ENCODE data around the gene VAMP2.

The VAMP2 gene

DNA sequence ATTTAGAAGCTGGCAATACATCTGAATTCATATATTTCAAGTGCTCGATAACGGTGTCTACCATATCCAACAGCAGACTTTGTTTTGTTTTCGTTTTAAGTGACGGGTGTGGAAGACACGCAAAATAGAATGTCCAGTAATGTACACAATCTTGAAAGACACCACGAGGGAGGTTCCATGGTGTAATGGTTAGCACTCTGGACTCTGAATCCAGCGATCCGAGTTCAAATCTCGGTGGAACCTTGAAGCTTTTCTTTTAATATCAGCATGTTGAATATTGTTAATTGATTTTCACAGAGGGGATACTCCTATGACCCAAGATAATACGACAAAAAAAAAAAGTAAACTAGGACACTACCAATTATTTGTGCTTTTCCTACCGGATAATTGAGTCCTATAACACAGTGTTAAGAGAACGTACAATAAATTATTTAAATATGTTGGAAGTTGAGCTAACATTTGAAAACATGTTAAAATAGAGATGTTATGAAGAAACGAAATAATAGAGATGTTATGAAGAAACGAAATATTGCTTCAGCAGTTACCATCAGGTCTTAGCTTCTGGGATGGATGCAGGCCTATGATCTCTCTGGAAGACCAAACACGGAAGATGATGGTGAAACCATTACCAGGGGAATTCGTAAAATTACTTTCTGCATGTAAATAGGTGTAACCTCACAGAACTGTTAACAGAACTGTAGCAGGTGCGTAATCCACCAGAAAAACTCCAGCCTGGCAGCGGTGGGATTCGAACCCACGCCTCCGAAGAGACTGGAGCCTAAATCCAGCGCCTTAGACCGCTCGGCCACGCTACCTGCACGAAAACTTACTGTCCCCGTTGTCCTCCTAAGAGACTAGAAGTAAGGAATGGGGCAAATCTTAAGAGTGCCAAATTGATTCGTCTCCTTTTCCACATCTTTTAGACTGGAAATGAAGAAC lies 42.9 kb downstream of the VAMP2 start (continued):
- TF ChIP-seq, protein P1, sequence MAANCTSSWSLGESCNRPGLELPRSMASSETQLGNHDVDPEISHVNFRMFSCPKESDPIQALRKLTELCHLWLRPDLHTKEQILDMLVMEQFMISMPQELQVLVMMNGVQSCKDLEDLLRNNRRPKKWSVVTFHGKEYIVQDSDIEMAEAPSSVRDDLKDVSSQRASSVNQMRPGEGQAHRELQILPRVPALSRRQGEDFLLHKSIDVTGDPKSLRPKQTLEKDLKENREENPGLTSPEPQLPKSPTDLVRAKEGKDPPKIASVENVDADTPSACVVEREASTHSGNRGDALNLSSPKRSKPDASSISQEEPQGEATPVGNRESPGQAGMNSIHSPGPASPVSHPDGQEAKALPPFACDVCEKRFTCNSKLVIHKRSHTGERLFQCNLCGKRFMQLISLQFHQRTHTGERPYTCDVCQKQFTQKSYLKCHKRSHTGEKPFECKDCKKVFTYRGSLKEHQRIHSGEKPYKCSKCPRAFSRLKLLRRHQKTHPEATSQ (tag by site-specific recombination; IDR thresholded peaks at IDR 0.05), result no peak
- TF ChIP-seq, protein P2, sequence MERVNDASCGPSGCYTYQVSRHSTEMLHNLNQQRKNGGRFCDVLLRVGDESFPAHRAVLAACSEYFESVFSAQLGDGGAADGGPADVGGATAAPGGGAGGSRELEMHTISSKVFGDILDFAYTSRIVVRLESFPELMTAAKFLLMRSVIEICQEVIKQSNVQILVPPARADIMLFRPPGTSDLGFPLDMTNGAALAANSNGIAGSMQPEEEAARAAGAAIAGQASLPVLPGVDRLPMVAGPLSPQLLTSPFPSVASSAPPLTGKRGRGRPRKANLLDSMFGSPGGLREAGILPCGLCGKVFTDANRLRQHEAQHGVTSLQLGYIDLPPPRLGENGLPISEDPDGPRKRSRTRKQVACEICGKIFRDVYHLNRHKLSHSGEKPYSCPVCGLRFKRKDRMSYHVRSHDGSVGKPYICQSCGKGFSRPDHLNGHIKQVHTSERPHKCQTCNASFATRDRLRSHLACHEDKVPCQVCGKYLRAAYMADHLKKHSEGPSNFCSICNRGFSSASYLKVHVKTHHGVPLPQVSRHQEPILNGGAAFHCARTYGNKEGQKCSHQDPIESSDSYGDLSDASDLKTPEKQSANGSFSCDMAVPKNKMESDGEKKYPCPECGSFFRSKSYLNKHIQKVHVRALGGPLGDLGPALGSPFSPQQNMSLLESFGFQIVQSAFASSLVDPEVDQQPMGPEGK (tag by site-specific recombination; IDR thresholded peaks at IDR 0.05), result peak; percentile 75
- TF ChIP-seq ZNF707 (tag by site-specific recombination; IDR thresholded peaks at IDR 0.05), result no peak
- no peak for TF ChIP-seq ZFP41 (tag by site-specific recombination; IDR thresholded peaks at IDR 0.05; ENCODE audit: borderline replicate concordance)
- TF ChIP-seq SALL2 (tag by site-specific recombination; IDR thresholded peaks at IDR 0.05; ENCODE audit: borderline replicate concordance), result 0 out of 2 replicates have a peak, but pooled peaks have one; percentile 55
- peak; percentile 59 for TF ChIP-seq KLF16 (tag by site-specific recombination; IDR thresholded peaks at IDR 0.05)
- no peak; the same call in 1 of the 2 replicates for TF ChIP-seq ZNF600 (tag by site-specific recombination; IDR thresholded peaks at IDR 0.05)
- no peak for TF ChIP-seq GLI4 (tag by site-specific recombination; IDR thresholded peaks at IDR 0.05)
- TF ChIP-seq ZNF677 (tag by site-specific recombination; IDR thresholded peaks at IDR 0.05), result peak; percentile 91
- no peak for TF ChIP-seq ZNF223 (tag by site-specific recombination; IDR thresholded peaks at IDR 0.05)
- TF ChIP-seq ZIC2 (tag by site-specific recombination; IDR thresholded peaks at IDR 0.05), result peak; percentile 14; the same call in 1 of the 2 replicates
- TF ChIP-seq ZNF140 (tag by site-specific recombination; IDR thresholded peaks at IDR 0.05), result no peak
- TF ChIP-seq ZNF777 (tag by site-specific recombination; IDR thresholded peaks at IDR 0.05; ENCODE audit: borderline replicate concordance), result 0 out of 2 replicates have a peak, but pooled peaks have one; percentile 43
- 0 out of 2 replicates have a peak, but pooled peaks have one; percentile 45 for TF ChIP-seq BCL11A (tag by site-specific recombination; IDR thresholded peaks at IDR 0.05; ENCODE audit: low read depth)
- peak; percentile 87 for TF ChIP-seq ZNF10 (tag by site-specific recombination; IDR thresholded peaks at IDR 0.05)
- no peak for TF ChIP-seq ZNF302 (tag by site-specific recombination; IDR thresholded peaks at IDR 0.05; ENCODE audit: low read depth)
- TF ChIP-seq, protein P3, sequence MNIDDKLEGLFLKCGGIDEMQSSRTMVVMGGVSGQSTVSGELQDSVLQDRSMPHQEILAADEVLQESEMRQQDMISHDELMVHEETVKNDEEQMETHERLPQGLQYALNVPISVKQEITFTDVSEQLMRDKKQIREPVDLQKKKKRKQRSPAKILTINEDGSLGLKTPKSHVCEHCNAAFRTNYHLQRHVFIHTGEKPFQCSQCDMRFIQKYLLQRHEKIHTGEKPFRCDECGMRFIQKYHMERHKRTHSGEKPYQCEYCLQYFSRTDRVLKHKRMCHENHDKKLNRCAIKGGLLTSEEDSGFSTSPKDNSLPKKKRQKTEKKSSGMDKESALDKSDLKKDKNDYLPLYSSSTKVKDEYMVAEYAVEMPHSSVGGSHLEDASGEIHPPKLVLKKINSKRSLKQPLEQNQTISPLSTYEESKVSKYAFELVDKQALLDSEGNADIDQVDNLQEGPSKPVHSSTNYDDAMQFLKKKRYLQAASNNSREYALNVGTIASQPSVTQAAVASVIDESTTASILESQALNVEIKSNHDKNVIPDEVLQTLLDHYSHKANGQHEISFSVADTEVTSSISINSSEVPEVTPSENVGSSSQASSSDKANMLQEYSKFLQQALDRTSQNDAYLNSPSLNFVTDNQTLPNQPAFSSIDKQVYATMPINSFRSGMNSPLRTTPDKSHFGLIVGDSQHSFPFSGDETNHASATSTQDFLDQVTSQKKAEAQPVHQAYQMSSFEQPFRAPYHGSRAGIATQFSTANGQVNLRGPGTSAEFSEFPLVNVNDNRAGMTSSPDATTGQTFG (tag by site-specific recombination; IDR thresholded peaks at IDR 0.05; ENCODE audit: borderline replicate concordance), result no peak; the same call in 1 of the 2 replicates
- TF ChIP-seq, protein P4, sequence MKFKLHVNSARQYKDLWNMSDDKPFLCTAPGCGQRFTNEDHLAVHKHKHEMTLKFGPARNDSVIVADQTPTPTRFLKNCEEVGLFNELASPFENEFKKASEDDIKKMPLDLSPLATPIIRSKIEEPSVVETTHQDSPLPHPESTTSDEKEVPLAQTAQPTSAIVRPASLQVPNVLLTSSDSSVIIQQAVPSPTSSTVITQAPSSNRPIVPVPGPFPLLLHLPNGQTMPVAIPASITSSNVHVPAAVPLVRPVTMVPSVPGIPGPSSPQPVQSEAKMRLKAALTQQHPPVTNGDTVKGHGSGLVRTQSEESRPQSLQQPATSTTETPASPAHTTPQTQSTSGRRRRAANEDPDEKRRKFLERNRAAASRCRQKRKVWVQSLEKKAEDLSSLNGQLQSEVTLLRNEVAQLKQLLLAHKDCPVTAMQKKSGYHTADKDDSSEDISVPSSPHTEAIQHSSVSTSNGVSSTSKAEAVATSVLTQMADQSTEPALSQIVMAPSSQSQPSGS (tag by site-specific recombination; IDR thresholded peaks at IDR 0.05; ENCODE audit: low read depth), result no peak; the same call in 1 of the 2 replicates
- no peak for TF ChIP-seq ZNF426 (tag by site-specific recombination; IDR thresholded peaks at IDR 0.05)
- TF ChIP-seq ZNF843 (tag by site-specific recombination; IDR thresholded peaks at IDR 0.05), result no peak
- TF ChIP-seq ZNF660 (tag by site-specific recombination; IDR thresholded peaks at IDR 0.05), result peak; percentile 94
- no peak; the same call in 1 of the 2 replicates for TF ChIP-seq ZFP3 (tag by site-specific recombination; IDR thresholded peaks at IDR 0.05; ENCODE audit: low read depth)
- no peak for TF ChIP-seq ZNF133 (tag by site-specific recombination; IDR thresholded peaks at IDR 0.05)
- TF ChIP-seq ZSCAN16 (tag by site-specific recombination; IDR thresholded peaks at IDR 0.05), result peak; percentile 93
- no peak for TF ChIP-seq ZXDB (tag by site-specific recombination; IDR thresholded peaks at IDR 0.05)
- TF ChIP-seq, protein P5, sequence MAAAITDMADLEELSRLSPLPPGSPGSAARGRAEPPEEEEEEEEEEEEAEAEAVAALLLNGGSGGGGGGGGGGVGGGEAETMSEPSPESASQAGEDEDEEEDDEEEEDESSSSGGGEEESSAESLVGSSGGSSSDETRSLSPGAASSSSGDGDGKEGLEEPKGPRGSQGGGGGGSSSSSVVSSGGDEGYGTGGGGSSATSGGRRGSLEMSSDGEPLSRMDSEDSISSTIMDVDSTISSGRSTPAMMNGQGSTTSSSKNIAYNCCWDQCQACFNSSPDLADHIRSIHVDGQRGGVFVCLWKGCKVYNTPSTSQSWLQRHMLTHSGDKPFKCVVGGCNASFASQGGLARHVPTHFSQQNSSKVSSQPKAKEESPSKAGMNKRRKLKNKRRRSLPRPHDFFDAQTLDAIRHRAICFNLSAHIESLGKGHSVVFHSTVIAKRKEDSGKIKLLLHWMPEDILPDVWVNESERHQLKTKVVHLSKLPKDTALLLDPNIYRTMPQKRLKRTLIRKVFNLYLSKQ (tag by site-specific recombination; IDR thresholded peaks at IDR 0.05; ENCODE audit: borderline replicate concordance), result no peak
- no peak for TF ChIP-seq ZBTB20 (tag by site-specific recombination; IDR thresholded peaks at IDR 0.05)
- no peak for TF ChIP-seq ZNF214 (tag by site-specific recombination; IDR thresholded peaks at IDR 0.05; ENCODE audit: borderline replicate concordance)
- peak; percentile 72 for TF ChIP-seq ZFP69B (tag by site-specific recombination; IDR thresholded peaks at IDR 0.05)

All from HEK293 (cell line).